GM13977 (cell line): Measurements from ENCODE around the gene DMAC2L.
A peak's percentile ranks its signal among the peaks of the same experiment; 100 is the strongest.

Experiments used
- DNase-seq: peaks from one replicate; pipeline ENCODE4 v3.0.0; 2012; ENCODE audit warnings: low spot score
- in situ Hi-C: fragments of 300-500 bp; cut with MboI; formaldehyde crosslinking; loops from one replicate; pipeline ENCODE4 v1.12.0; 2022; ENCODE audit warnings: low sequenced_read_pairs, low pct_unique_long_range_greater_than_20kb, mixed read lengths, inconsistent platforms; ENCODE audit not compliant: unreplicated experiment
- TF ChIP-seq, protein P1 (sequence below): IDR thresholded peaks from 2 replicates; pipeline ENCODE4 v1.5.1; 2012; ENCODE audit warnings: mild to moderate bottlenecking, control low read depth; ENCODE audit not compliant: insufficient read depth; ENCODE audit errors: extremely low read depth, missing control alignments

The DMAC2L gene

DNA sequence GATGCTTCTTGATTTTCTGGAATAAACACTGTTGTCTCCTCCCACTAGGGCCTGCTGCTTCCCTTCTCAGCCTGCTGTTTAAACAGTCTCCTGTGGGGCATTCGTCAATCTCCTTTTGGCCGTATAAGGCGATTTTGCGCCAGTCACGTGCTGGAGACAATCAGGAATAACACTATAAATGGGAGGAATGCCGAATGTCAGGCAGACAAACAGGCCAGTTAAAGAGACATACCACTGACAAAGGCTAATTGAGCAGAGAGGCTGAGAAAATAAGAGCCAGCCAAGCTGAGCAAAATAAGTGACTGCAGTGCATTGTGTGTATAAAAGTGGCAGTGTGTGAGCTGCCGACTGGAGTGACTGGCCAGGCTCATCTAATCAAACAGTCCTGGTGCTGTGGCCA is 23.3 kb downstream of the DMAC2L start:
- DNase-seq, result no peak
- TF ChIP-seq, protein P1, sequence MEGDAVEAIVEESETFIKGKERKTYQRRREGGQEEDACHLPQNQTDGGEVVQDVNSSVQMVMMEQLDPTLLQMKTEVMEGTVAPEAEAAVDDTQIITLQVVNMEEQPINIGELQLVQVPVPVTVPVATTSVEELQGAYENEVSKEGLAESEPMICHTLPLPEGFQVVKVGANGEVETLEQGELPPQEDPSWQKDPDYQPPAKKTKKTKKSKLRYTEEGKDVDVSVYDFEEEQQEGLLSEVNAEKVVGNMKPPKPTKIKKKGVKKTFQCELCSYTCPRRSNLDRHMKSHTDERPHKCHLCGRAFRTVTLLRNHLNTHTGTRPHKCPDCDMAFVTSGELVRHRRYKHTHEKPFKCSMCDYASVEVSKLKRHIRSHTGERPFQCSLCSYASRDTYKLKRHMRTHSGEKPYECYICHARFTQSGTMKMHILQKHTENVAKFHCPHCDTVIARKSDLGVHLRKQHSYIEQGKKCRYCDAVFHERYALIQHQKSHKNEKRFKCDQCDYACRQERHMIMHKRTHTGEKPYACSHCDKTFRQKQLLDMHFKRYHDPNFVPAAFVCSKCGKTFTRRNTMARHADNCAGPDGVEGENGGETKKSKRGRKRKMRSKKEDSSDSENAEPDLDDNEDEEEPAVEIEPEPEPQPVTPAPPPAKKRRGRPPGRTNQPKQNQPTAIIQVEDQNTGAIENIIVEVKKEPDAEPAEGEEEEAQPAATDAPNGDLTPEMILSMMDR, result no peak
- in situ Hi-C loops, result no loop called here

DNA sequence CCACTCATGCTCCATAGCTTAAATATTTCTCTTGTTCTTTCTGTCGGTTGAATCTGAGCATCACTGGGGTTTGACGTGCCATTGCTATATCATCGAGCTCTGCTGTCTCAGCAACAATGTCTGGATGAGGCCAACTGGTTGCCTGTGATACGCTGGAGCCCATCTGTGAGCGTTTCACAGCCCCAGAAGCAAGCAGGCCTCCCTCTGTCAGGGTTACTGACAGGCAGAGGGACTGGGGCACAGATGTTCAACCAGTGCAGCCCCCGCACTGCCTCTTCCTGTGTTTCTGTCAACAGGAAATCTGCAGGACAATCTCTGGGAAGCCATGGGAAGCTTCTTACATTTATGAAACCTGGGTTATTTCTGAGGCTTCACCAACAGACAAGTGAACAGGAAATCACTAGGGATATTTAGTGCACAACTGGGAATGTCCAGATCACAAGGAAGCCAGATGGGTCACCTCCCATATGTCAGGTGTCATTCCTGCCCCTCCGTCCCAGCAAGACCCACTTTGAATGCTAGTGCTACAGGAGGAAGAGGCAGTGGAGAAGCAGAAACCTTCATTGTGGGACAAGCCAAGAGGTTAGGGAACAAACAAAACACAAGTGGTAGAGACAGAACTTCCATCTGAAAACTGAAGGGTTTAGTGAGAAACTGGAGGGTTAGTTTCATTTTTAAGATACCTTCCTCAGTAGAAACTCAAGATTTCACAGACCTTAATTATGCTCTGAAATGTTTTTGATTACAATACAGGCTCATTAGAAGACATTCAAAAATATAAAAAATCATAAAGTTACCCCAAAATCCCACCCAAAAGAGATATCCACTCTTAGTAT is 24.1 kb downstream of the DMAC2L start:
- peak; percentile 28 for DNase-seq
- in situ Hi-C loops, result no loop called here
- TF ChIP-seq, protein P1, result no peak

DNA sequence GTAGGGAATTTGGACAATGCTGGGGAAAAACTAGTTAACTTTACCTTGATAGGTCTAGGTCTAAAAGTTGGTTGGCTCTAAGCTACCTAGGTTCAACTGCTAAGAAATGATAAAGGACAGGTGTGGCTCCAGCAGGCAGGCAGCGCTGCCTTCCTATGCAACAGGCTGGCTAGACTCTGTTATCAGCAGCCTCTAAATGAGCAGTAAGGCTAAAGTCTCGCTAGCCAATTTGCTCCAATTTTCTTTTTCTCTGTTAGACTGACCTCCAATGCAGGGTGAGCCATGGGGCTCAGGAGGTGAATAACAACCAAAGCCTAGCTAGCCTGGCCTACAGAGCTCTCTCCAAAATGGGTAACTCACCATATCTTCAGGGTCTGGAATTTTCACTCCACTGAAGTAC is 26.5 kb downstream of the DMAC2L start:
- in situ Hi-C loops, result no loop called here
- TF ChIP-seq, protein P1, result no peak

DNA sequence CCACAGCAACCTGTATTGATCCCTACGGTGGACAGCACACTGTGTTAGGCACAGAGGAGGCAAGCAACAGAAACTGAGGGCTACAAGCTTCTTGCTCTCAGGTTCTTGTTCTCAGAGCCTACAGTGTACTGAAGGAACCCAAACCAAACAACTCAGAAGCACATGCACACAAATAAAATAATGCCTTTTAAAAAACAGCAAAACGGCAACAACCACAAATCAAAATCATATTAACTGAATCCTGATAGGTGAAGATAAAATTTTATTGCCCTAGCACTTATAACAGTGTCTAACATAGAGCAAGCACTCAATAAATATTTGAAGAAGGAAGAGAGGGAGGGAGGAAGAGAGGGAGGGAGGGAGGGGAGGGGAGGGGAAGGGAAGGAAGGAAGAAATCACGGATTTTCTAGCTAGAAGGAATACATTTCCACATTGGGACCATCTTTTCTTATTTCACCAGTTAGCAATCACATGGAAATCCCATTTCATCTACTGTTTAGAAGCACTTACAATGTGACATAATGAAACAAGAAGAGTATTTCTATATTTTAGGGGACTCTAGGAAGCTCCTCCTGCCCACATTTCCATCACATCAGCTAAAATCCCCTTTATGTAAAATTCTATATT is 27.2 kb downstream of the DMAC2L start:
- no peak for DNase-seq
- TF ChIP-seq, protein P1, result no peak

More for the DNA sequence above, 26.5 kb downstream of the DMAC2L start:
- DNase-seq, result no peak

DNA sequence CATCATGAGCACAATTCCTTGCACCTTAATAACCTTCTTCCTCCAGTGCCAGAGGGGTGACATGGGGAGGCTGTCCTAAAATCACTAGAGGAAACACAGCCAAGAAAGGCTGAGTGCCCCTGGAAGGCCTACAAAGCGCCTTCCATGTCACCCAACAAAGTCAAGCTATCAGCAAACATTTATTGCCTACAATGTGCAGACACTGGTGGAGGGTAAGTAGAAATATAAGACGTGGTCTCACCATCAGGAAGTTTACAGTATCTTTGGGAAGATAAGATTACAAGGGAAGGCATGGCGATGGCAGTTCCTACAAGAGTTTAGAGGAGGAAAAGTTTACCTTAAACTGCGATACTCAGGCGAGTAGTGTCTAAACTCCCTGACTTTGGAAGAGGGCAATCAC is 27.9 kb downstream of the DMAC2L start:
- in situ Hi-C loops, result no loop called here
- TF ChIP-seq, protein P1, result no peak
- no peak for DNase-seq

More for the DNA sequence above, 27.2 kb downstream of the DMAC2L start:
- in situ Hi-C loops, result no loop called here

DNA sequence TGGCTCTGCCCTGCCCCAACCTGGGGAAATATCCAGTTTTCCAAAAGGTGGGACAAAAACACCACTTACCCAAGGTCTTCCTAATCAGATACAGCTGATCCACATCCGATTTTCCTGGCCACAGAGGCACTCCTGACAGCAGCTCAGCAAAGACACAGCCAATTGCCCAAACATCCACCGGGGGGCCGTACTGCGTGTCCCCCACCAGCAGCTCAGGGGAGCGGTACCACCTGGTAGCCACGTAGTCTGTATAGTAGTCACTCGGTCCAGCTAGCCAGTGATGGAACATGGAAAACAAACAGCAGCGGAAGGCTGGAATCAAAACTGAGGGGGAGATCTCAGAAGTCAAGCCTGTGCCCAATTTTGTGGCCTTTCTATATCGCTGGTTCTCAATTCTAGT is 28.8 kb downstream of the DMAC2L start:
- TF ChIP-seq, protein P1, result no peak
- in situ Hi-C loops, result no loop called here
- DNase-seq, result no peak
